GM18498 (cell line): Measurements from ENCODE around the gene PLA2R1.

Source experiments
- ATAC-seq: cut with Tn5 transposase; IDR thresholded peaks from one replicate; pipeline ENCODE4 v1.9.1; 2021; ENCODE audit warnings: mild to moderate bottlenecking, moderate library complexity; ENCODE audit not compliant: unreplicated experiment

Gene PLA2R1

GRCh38 chr2:160033732-160034392, 28.6 kb downstream of the PLA2R1 start:
- no peak for ATAC-seq

DNA sequence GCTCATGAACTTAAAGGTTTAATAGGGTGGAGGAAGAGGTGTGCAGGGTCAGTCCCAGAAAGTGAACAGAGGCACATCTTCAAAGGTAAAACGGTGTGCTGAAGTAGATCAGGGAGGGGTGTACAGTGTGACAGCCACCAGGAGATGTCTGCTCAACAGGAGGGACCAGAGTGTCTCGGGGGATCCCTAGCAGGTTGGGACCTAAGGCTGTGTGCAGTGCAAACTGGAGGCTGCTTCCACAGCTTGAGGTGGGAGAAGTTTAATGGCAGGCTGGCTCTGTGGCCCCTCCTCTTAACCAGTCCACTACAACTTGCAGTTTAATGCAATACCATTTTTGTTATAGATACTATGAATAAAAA, 33.2 kb downstream of the PLA2R1 start:
- no peak for ATAC-seq

DNA sequence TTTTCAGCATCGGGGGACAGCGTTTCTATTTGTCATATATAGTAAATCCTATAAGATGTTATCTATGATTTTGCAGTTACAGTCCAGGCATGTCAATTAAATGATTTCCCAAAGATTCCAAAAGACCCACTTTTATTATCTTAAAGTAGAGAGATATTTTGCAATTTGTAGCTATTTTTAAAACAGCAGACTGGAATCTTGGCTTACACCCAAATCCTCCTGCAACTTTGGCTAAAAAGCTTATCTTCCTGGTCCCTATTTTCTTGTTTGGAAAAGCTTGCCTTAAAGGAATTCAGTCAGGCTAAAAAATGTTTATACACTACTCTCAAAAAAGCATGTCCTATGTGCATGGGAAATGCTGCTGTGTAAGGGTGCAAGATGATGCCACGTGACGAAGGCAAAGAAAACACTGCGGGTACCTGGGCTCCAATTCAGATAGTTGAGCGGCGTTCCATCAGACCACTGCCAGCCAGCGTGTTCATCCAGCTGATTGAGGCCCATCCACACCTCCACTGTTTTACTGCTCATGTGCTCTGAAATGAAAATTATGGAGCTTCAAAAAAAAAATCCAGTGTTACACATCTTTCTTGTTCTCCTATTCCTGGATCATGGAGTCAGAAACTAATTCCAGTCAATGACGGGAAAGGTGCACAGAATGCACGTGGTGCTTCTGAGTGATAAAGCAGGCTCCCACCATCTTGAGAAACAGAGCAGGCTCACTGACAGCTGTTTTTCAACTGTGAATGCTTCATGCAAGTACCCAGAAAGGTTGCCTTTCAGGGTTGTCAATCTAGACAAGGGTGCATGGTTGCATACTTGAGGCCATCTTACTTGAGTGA, 33.8 kb downstream of the PLA2R1 start:
- ATAC-seq: no peak

DNA sequence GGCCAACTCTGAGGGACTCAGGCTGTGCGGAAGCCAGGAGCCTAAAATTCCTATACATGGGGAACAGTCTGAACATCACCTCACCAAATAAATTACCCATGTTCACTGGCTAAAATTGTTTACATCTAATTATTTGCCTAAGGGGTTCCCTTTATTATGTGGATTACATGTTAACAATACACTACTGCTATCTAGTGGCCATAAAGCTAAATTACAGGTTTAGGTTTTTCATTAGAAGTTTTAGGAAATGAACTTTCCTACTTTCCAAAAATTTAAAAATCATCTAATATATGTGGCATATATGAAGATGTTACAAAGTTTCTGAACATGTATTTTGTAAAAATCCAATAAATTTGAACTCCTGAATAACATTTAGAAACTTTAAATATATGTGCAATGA, 40.3 kb downstream of the PLA2R1 start:
- no peak for ATAC-seq

DNA sequence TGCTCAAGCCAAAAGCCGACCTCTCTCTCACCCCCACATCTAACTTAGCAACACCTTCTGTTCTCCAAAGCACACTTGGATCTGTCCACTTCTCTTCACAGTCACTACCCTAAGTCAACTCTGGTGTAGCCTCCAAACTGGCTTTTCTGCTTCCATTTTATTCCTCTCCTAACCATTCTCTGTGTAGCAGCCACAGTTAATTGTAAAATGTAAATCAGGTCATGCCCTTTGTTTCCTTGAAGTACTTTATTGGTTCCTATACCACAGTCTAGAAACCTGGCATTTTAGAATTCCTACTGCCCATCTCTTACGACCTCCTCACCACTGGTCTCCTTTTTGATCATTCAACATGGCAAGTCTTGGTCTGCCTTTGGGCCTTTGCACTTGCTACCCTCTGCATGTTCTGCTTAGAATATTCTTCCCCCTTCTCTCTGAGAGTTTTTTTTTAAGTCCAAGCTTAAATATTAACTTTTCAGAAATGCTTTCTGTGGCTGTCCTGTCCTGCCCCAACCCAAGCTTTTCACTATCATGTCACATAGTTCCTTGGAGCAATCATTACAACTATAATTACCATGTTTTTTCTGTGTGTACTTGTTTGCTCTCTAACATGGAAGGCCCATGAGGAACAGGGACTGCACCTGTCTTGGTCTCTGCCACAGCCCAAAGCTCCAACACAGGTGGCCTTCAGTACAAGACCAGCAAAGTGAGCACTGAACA, 42.9 kb downstream of the PLA2R1 start:
- no peak for ATAC-seq

GRCh38 chr2:160015746-160016145, 46.7 kb downstream of the PLA2R1 start:
- no peak for ATAC-seq

GRCh38 chr2:160014227-160014626, 48.2 kb downstream of the PLA2R1 start:
- ATAC-seq: no peak

DNA sequence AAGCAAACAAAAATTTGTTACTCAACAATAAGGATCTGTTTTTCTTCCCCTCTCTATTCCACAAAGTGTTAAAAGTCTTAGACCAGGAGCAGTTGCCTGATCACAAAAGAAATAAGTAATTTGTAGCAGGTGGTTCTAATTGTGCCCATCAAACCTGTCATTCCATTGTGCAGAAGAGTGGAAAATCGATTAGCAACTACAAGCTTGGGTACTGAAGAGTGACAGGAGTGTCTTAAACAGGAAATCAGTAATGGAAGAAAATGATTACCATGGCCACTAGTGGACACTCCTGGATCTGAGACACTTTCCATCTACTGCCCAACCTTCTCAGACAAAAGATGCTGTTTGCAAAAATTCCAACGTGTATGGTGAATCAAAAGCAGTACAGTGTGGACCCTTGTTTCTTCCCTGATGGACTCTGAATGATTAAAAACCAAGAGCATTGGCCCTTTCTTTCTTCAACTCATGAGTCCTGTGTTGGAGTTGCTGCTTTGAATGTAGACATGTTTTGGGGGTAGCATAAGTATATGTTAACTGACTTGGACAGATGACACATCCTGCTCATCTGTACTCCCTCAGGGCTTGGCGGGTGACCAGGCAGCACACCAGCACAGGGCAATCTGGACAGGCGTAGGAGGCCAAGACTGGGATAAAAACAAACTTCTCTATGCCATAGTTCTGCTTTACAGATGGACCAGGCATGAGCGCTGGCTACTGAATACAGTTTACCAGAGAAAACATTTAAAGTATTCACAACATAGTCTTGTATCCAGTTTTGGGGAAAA, 51.9 kb downstream of the PLA2R1 start:
- no peak for ATAC-seq

DNA sequence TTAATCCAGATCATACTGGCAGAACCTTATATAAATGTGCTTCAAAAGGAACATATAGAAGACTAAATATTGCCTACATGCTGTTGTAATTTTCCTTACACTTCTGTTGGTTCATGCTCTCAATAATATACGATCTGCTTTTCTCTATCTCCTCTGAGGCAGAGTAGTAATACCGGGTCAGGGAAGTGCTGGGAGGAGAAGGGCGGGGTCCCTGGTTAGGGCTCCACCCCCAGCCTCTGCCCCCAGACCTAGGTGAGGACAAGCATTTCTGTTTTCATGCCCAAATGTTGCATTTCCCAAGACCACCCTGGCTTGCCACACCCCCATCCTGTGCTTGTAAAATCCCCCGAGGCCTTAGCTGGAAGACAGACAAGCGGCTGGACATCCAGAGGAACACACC, 55.3 kb downstream of the PLA2R1 start:
- no peak for ATAC-seq

DNA sequence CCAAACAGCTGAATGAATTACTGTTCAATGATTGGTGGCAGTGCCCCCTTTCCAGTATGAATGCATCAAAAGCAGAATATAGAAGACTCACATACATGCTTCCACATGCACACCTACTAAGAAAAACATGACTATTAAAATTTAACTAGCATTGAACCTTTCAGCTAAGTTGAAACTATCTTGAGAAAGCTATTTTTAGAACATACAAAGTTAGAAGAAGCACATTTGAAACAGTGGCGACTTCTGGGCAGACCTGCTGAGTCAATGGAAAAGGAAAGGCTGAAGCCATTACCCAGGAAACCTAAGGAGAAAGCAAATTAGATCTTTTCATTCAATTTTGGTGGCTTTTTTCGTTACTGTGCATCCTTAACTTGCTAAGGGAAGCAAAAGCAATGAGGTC, 55.9 kb downstream of the PLA2R1 start:
- peak; percentile 69 for ATAC-seq

DNA sequence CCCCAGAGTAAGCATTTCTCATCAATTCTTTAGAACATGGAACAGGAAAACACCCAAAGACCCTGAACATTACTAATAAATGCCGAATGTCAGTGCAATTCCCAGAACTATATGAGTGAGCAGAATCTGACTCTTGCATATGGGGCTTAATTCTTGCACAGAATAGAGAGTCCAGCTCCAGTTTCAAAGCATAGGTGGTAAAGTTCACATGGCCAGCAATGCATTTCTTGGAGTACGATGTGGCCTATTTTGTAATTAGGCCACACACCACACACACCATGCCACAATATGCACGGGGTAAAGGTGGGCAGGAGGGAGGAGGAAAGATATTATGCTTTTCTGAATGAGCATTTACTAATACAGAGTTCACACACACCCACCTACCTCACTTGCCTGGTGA, 56.5 kb downstream of the PLA2R1 start:
- ATAC-seq: no peak

DNA sequence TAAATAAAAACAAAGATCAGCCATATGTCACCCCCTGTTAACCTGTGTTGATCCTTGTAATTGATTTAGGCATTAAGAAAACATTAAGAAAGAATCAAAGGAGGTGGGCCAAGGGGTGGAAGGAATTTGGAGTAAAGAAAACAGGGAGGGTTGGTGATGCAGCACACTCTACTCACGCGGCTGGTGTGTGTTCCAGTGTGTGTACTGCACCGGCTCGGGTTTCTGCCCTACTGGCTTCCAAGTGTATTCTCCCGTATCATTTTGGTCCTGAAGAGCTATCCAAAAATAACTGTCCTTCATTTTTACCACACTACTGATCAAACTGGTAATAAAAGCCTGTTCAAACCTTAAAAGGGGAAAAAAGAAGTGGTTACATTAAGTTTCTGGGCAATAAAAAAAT, 56.9 kb downstream of the PLA2R1 start:
- no peak for ATAC-seq

DNA sequence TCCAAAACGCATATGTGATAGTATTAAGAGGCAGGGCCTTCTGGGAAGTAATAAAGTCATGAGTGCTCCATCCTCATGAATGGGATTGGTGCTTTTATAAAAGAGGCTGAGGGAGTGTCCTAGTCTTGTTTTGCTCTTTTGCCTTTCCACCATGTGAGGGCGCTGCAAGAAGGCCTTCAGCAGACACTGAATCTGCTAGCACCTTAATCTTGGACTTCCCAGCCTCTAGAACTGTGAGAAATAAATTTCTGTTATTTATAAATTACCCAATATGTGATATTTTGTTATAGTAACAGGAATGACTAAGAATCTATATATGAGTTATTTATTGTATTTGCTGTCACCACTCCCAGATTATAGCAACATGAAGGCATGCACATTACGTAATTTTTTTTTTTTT, 63.5 kb downstream of the PLA2R1 start:
- no peak for ATAC-seq

DNA sequence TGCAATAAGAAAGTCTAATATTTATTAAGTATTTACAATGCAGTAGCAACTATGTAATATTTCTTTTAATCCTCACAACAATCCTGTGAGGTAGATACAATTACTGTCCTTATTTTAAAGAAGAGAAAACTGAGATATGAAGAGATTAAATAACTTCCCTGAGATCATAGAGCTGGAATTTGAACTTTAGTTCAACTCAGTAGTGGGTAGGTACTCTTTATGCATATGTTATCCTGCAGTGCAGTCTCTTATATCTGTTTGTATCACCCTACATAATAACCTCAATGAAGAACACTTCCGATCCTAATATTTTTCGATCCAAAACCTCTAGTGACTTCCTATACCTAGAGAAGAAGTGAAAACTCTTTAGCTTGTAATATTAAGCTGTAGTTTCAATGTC, 64.2 kb downstream of the PLA2R1 start:
- no peak for ATAC-seq

DNA sequence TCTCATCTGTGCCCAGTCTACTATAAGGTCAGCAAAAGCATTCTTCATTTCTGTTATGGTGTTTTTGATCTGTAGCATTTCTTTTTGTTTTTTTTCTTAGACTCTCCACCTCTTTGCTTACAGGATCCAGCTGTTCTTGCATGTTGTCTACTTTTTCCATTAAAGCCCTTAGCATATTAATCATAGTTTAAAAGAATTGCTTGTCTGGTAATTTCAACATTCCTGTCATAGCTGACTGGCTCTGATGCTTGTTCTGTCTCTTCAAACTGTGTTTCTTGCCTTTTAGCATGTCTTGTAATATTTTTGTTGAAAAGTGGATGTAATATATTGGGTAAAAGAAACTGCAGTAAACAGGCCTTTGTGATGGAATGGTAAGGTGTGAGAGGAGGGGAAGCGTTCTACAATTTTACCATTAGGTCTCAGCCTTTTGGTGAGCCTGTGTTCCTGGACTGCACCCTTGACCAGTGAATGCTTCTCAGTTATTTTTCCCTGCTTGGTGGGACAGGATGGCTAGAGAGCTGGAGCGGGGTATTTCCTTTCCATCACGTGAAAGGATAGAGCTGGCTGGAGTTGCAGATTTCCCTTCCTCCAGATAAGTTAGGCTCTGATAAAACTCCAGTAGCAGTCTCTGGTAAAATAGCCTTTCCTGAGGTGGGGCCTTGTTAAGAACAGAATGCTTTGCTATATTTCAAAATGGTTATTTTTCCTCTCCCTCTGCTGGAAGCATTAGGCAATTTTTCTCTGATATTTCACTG, 65.4 kb downstream of the PLA2R1 start:
- ATAC-seq: no peak

DNA sequence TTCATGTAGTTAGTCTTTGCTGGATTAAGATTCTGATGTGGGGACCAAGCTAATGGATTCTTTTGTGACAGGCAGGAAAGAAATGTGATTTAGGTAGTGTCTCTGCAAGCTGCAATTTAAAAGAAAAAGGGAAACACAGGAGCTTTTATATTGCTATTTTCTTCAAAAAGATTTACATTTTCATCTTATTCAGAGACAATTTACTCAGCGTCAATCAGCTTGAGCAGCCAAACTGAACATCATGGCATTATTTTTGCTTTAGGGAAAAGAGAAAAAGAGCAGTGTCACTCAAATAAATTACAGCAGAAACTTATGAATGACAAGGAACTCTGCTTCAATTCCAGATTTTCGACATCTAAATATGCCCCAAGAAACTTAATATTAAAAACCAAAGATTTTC, 67.4 kb downstream of the PLA2R1 start:
- no peak for ATAC-seq

- no peak for ATAC-seq
Observed at GRCh38 chr2:159989249-159989648, 73.2 kb downstream of the PLA2R1 start.

- no peak for ATAC-seq
Observed at GRCh38 chr2:159988412-159988970, 73.9 kb downstream of the PLA2R1 start.

GRCh38 chr2:159987181-159987580, 75.2 kb downstream of the PLA2R1 start:
- no peak for ATAC-seq

DNA sequence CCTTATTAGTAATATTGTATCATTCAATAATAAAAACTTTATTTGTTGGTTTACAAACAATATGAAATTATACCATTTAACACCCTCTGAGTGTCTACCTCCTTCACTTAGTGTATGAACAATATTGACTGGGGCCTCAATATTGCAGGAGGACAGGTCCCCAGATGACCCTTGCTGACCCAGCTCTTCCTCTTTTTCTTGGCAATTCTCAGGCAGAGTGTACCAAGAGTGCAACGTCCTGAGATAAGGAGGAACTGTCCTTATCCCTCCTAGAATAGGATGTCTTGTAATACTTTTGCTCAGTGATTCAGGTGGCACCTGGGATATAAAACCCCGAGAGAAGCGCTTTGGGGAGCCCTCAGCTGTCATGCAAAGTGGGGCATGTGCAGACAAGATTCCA, 76.8 kb downstream of the PLA2R1 start:
- no peak for ATAC-seq
